CD8-positive, alpha-beta memory T cell (primary cell): Measurements from ENCODE around the gene HSD17B2. TPM values are rescaled to one million over a fixed set of nuclear protein-coding genes. Genes with fewer than 3 reads are reported as not detected.
"Not testable (repeated sequence)": the region's sequence is repeated elsewhere in the genome, so short reads cannot be mapped to it uniquely, and the experiment has no call there.

Experiments
- CTCF ChIA-PET: fragments of 350-600 bp; sonication (Branson Sonifier 250); formaldehyde crosslinking; loops from one replicate; lab custom pipeline; 2021; ENCODE audit warnings: antibody characterized with exemption; lab: Charles Lee
- POLR2A ChIA-PET: fragments of 350-600 bp; sonication (Branson Sonifier 250); formaldehyde crosslinking; loops from one replicate; lab custom pipeline; 2021; ENCODE audit warnings: antibody characterized with exemption; lab: Charles Lee
- DNase-seq, 5 donors: peaks; one replicate each; pipeline versions ENCODE4 v3.0.0 to v3.0.0-alpha.2; 2020 to 2022; ENCODE audit warnings: mixed read lengths in 1 of 5
- H3K27ac ChIP-seq: one replicate; pipeline ENCODE4 v1.7.0; 2013; ENCODE audit warnings: low read depth, mild to moderate bottlenecking, low read length, moderate library complexity
- H3K27me3 ChIP-seq: 2 replicates; pipeline ENCODE4 v1.7.0; 2013; ENCODE audit warnings: low read length, mild to moderate bottlenecking; ENCODE audit not compliant: insufficient read depth, poor library complexity, severe bottlenecking
- H3K36me3 ChIP-seq: 2 replicates; pipeline ENCODE4 v1.7.0; 2013; ENCODE audit warnings: mild to moderate bottlenecking, low read length, moderate library complexity; ENCODE audit not compliant: insufficient read depth
- H3K4me1 ChIP-seq: 2 replicates; pipeline ENCODE4 v1.7.0; 2013; ENCODE audit warnings: mild to moderate bottlenecking, low read length, moderate library complexity; ENCODE audit not compliant: insufficient read depth
- H3K4me3 ChIP-seq: 2 replicates; pipeline ENCODE4 v1.7.0; 2013; ENCODE audit warnings: mild to moderate bottlenecking, low read length
- H3K9me3 ChIP-seq: 2 replicates; pipeline ENCODE4 v1.7.0; 2013; ENCODE audit warnings: mild to moderate bottlenecking, low read length
- H3K27ac Mint-ChIP-seq, 8 donors: one replicate each; pipeline ENCODE4 v1.8.0; 2020 to 2021; ENCODE audit warnings: mixed read lengths in 8 of 8, mild to moderate bottlenecking in 6 of 8, inconsistent platforms in 3 of 8, moderate library complexity in 3 of 8
- H3K27me3 Mint-ChIP-seq, 2 donors: one replicate each; pipeline ENCODE4 v1.8.0; 2020 to 2021; ENCODE audit warnings: mixed read lengths in 2 of 2, mild to moderate bottlenecking in 1 of 2, moderate library complexity in 1 of 2
- H3K36me3 Mint-ChIP-seq, 3 donors: one replicate each; pipeline ENCODE4 v1.8.0; 2020 to 2021; ENCODE audit warnings: mixed read lengths in 3 of 3, inconsistent platforms in 1 of 3, mild to moderate bottlenecking in 1 of 3
- H3K4me1 Mint-ChIP-seq, 3 donors: one replicate each; pipeline ENCODE4 v1.8.0; 2020 to 2021; ENCODE audit warnings: mixed read lengths in 3 of 3, inconsistent platforms in 1 of 3, mild to moderate bottlenecking in 1 of 3
- H3K4me3 Mint-ChIP-seq, 7 donors: one replicate each; pipeline ENCODE4 v1.8.0; 2020 to 2021; ENCODE audit warnings: mixed read lengths in 7 of 7, mild to moderate bottlenecking in 6 of 7, moderate library complexity in 4 of 7, inconsistent platforms in 2 of 7
- H3K9me3 Mint-ChIP-seq, 5 donors: one replicate each; pipeline ENCODE4 v1.8.0; 2020 to 2022; ENCODE audit warnings: mixed read lengths in 5 of 5, mild to moderate bottlenecking in 3 of 5, moderate library complexity in 2 of 5, inconsistent platforms in 1 of 5
- polyA plus RNA-seq: library from polyadenylated mRNA; unstranded; fragments of 300-500 nt; fragmentation: Illumina TruSeq; gene quantifications from one replicate; pipeline ENCODE4 v1.2.3, GENCODE V29; 2021
- total RNA-seq, 2 experiments: library from RNA; stranded (reverse); gene quantifications; one replicate each; pipeline ENCODE4 v1.2.3, GENCODE V29; 2021

HSD17B2 gene
- total and polyA plus RNA-seq, 3 experiments from 2014 or later: 0.03 TPM; not detected in 2

- ChIA-PET POLR2A (no interaction called here), CTCF (no interaction called here)
- Histone ChIP-seq H3K27me3 (no peaks in the 10 kb centered on the region), H3K4me3 (no peak overlapping the region), H3K36me3 (no peaks in the 10 kb centered on the region), H3K4me1 (peaks cover 10% of the 10 kb centered on the region), H3K27ac (no peak overlapping the region), H3K9me3 (no peaks in the 10 kb centered on the region)
- no peak overlapping the region for H3K4me3 Mint-ChIP-seq
- peaks cover 14 to 28% (median 18%) of the 10 kb centered on the region in 3 donors for H3K4me1 Mint-ChIP-seq
- H3K27ac Mint-ChIP-seq: no peak overlapping the region
- peaks cover 3 to 13% (median 6%) of the 10 kb centered on the region in 3 donors for H3K36me3 Mint-ChIP-seq
- peaks cover 0 to 3% (median 0%) of the 10 kb centered on the region in 5 donors for H3K9me3 Mint-ChIP-seq
- DNase-seq: no peak
- no peaks in the 10 kb centered on the region for H3K27me3 Mint-ChIP-seq
Measured at GRCh38 chr16:82135844-82136243, 100.8 kb downstream of the HSD17B2 start.

- Mint-ChIP-seq H3K27ac (no peak overlapping the region), H3K4me1 (peaks cover 14 to 28% (median 18%) of the 10 kb centered on the region in 3 donors), H3K9me3 (peaks cover 0 to 3% (median 0%) of the 10 kb centered on the region in 5 donors), H3K4me3 (no peak overlapping the region), H3K27me3 (no peaks in the 10 kb centered on the region), H3K36me3 (peaks cover 4 to 13% (median 7%) of the 10 kb centered on the region in 3 donors)
- Histone ChIP-seq H3K27ac (no peak overlapping the region), H3K4me3 (no peak overlapping the region), H3K27me3 (no peaks in the 10 kb centered on the region), H3K4me1 (peaks cover 10% of the 10 kb centered on the region), H3K36me3 (no peaks in the 10 kb centered on the region), H3K9me3 (no peaks in the 10 kb centered on the region)
- DNase-seq: no peak
- ChIA-PET CTCF (no interaction called here), POLR2A (no interaction called here)
Measured at GRCh38 chr16:82136956-82137821, 102.1 kb downstream of the HSD17B2 start.

GRCh38 chr16:82137822-82138167 lies 102.7 kb downstream of the HSD17B2 start:
- peaks cover 0 to 3% (median 0%) of the 10 kb centered on the region in 5 donors for H3K9me3 Mint-ChIP-seq
- no peak for DNase-seq
- Histone ChIP-seq H3K27ac (no peak overlapping the region), H3K4me1 (peaks cover 10% of the 10 kb centered on the region), H3K27me3 (no peaks in the 10 kb centered on the region), H3K4me3 (no peak overlapping the region), H3K9me3 (no peaks in the 10 kb centered on the region), H3K36me3 (no peaks in the 10 kb centered on the region)
- H3K36me3 Mint-ChIP-seq: peaks cover 4 to 13% (median 7%) of the 10 kb centered on the region in 3 donors
- CTCF ChIA-PET: no interaction called here
- H3K4me3 Mint-ChIP-seq: no peak overlapping the region
- H3K27me3 Mint-ChIP-seq: no peaks in the 10 kb centered on the region
- H3K4me1 Mint-ChIP-seq: peaks cover 14 to 28% (median 18%) of the 10 kb centered on the region in 3 donors
- no peak overlapping the region for H3K27ac Mint-ChIP-seq
- POLR2A ChIA-PET: no interaction called here

- no peaks in the 10 kb centered on the region for H3K27me3 Mint-ChIP-seq
- H3K4me3 ChIP-seq: no peak overlapping the region
- H3K27me3 ChIP-seq: no peaks in the 10 kb centered on the region
- no peak overlapping the region for H3K27ac ChIP-seq
- H3K4me1 ChIP-seq: peaks cover 7% of the 10 kb centered on the region
- H3K4me3 Mint-ChIP-seq: peak overlapping the region in 6 of 7 donors; percentile 34 to 78 (median 68)
- peak overlapping the region in 7 of 8 donors; percentile 45 to 86 (median 71) for H3K27ac Mint-ChIP-seq
- DNase-seq: peak in 1 of 5 donors; percentile 10
- ChIA-PET POLR2A (no interaction called here), CTCF (no interaction called here)
- peaks cover 4 to 13% (median 8%) of the 10 kb centered on the region in 3 donors for H3K36me3 Mint-ChIP-seq
- no peaks in the 10 kb centered on the region for H3K36me3 ChIP-seq
- peaks cover 0 to 3% (median 0%) of the 10 kb centered on the region in 5 donors for H3K9me3 Mint-ChIP-seq
- peaks cover 9 to 22% (median 14%) of the 10 kb centered on the region in 3 donors for H3K4me1 Mint-ChIP-seq
- no peaks in the 10 kb centered on the region for H3K9me3 ChIP-seq
Measured at GRCh38 chr16:82138478-82139285, 103.6 kb downstream of the HSD17B2 start.

GRCh38 chr16:82139286-82139571 lies 104.2 kb downstream of the HSD17B2 start:
- H3K9me3 Mint-ChIP-seq, H3K27me3 Mint-ChIP-seq, H3K4me1 ChIP-seq, POLR2A ChIA-PET, CTCF ChIA-PET, H3K36me3 ChIP-seq, H3K27ac ChIP-seq, H3K9me3 ChIP-seq, H3K27me3 ChIP-seq, H3K4me3 ChIP-seq: not testable (repeated sequence)
- peak overlapping the region in 6 of 8 donors; percentile 38 to 86 (median 68) for H3K27ac Mint-ChIP-seq
- peak in 1 of 5 donors; percentile 21 for DNase-seq
- peaks cover 4 to 17% (median 8%) of the 10 kb centered on the region in 3 donors for H3K4me1 Mint-ChIP-seq
- peak overlapping the region in 6 of 7 donors; percentile 34 to 78 (median 68) for H3K4me3 Mint-ChIP-seq
- peaks cover 4 to 13% (median 8%) of the 10 kb centered on the region in 3 donors for H3K36me3 Mint-ChIP-seq

GRCh38 chr16:82146556-82146955 lies 111.5 kb downstream of the HSD17B2 start:
- no peaks in the 10 kb centered on the region for H3K9me3 ChIP-seq
- no peak overlapping the region for H3K4me3 Mint-ChIP-seq
- H3K36me3 Mint-ChIP-seq: peaks cover 13 to 41% (median 16%) of the 10 kb centered on the region in 3 donors
- no peak overlapping the region for H3K27ac ChIP-seq
- H3K36me3 ChIP-seq: peaks cover 4% of the 10 kb centered on the region
- DNase-seq: no peak
- no peaks in the 10 kb centered on the region for H3K27me3 Mint-ChIP-seq
- ChIA-PET POLR2A (no interaction called here), CTCF (no interaction called here)
- H3K4me3 ChIP-seq: no peak overlapping the region
- H3K4me1 Mint-ChIP-seq: peaks cover 0 to 5% (median 0%) of the 10 kb centered on the region in 3 donors
- H3K27me3 ChIP-seq: no peaks in the 10 kb centered on the region
- H3K9me3 Mint-ChIP-seq: no peaks in the 10 kb centered on the region
- no peak overlapping the region for H3K27ac Mint-ChIP-seq
- no peaks in the 10 kb centered on the region for H3K4me1 ChIP-seq

- Mint-ChIP-seq H3K9me3 (no peaks in the 10 kb centered on the region), H3K27me3 (no peaks in the 10 kb centered on the region), H3K36me3 (peaks cover 13 to 44% (median 14%) of the 10 kb centered on the region in 3 donors), H3K4me1 (peaks cover 0 to 5% (median 2%) of the 10 kb centered on the region in 3 donors), H3K27ac (no peak overlapping the region), H3K4me3 (no peak overlapping the region)
- no peak overlapping the region for H3K4me3 ChIP-seq
- POLR2A ChIA-PET: no interaction called here
- H3K27ac ChIP-seq: no peak overlapping the region
- peaks cover 4% of the 10 kb centered on the region for H3K36me3 ChIP-seq
- DNase-seq: no peak
- H3K9me3 ChIP-seq: no peaks in the 10 kb centered on the region
- CTCF ChIA-PET: no interaction called here
- H3K4me1 ChIP-seq: no peaks in the 10 kb centered on the region
- no peaks in the 10 kb centered on the region for H3K27me3 ChIP-seq
Measured at GRCh38 chr16:82146957-82147356, 111.9 kb downstream of the HSD17B2 start.

GRCh38 chr16:82147546-82147945 lies 112.5 kb downstream of the HSD17B2 start:
- no peak overlapping the region for H3K4me3 ChIP-seq
- peaks cover 0 to 5% (median 3%) of the 10 kb centered on the region in 3 donors for H3K4me1 Mint-ChIP-seq
- no peaks in the 10 kb centered on the region for H3K27me3 ChIP-seq
- no peaks in the 10 kb centered on the region for H3K4me1 ChIP-seq
- no peak for DNase-seq
- no peaks in the 10 kb centered on the region for H3K27me3 Mint-ChIP-seq
- peaks cover 13 to 48% (median 14%) of the 10 kb centered on the region in 3 donors for H3K36me3 Mint-ChIP-seq
- peaks cover 4% of the 10 kb centered on the region for H3K36me3 ChIP-seq
- H3K9me3 Mint-ChIP-seq: no peaks in the 10 kb centered on the region
- POLR2A ChIA-PET: no interaction called here
- no peaks in the 10 kb centered on the region for H3K9me3 ChIP-seq
- CTCF ChIA-PET: no interaction called here
- H3K27ac Mint-ChIP-seq: peak overlapping the region in 2 of 8 donors; percentile 9 to 46
- no peak overlapping the region for H3K27ac ChIP-seq
- H3K4me3 Mint-ChIP-seq: no peak overlapping the region
